Liver (tissue), 9 donors: ENCODE results near the gene PHETA1. TPM values are rescaled to one million over a fixed set of nuclear protein-coding genes. Genes with fewer than 3 reads are reported as not detected.

Experiments used
- DNase-seq: peaks from one replicate; pipeline ENCODE4 v3.0.0-alpha.2; 2017; ENCODE audit warnings: low spot score
- H3K27ac ChIP-seq, 2 donors: one replicate each; pipeline ENCODE4 v1.7.0; 2013; ENCODE audit warnings: inconsistent platforms in 2 of 2, low read length in 2 of 2, control low read depth in 1 of 2, low read depth in 1 of 2, mild to moderate bottlenecking in 1 of 2
- H3K27me3 ChIP-seq, 4 donors: one replicate each; pipeline versions ENCODE4 v1.6.1 to v1.7.0; 2013; ENCODE audit warnings: low read length in 3 of 4, inconsistent platforms in 1 of 4, mild to moderate bottlenecking in 1 of 4, moderate library complexity in 1 of 4; ENCODE audit not compliant: control insufficient read depth in 4 of 4, insufficient read depth in 4 of 4
- H3K36me3 ChIP-seq, 4 donors: one replicate each; pipeline versions ENCODE4 v1.6.1 to v1.7.0; 2013; ENCODE audit warnings: low read length in 3 of 4, mild to moderate bottlenecking in 3 of 4, low read depth in 1 of 4, moderate library complexity in 1 of 4; ENCODE audit not compliant: control insufficient read depth in 4 of 4, insufficient read depth in 3 of 4
- H3K4me1 ChIP-seq, 4 donors: one replicate each; pipeline versions ENCODE4 v1.6.1 to v1.7.0; 2013; ENCODE audit warnings: low read length in 3 of 4, mild to moderate bottlenecking in 3 of 4, moderate library complexity in 1 of 4; ENCODE audit not compliant: control insufficient read depth in 4 of 4, insufficient read depth in 4 of 4
- H3K4me3 ChIP-seq, 3 donors: one replicate each; pipeline versions ENCODE4 v1.6.1 to v1.7.0; 2013; ENCODE audit warnings: low read length in 3 of 3, control low read depth in 1 of 3, low read depth in 1 of 3, mild to moderate bottlenecking in 1 of 3
- H3K9ac ChIP-seq, 2 donors: one replicate each; pipeline ENCODE4 v1.7.0; 2013; ENCODE audit warnings: low read length in 2 of 2, mild to moderate bottlenecking in 2 of 2, moderate library complexity in 2 of 2, control low read depth in 1 of 2, low read depth in 1 of 2
- H3K9me3 ChIP-seq, 4 donors: one replicate each; pipeline versions ENCODE4 v1.6.1 to v1.7.0; 2013; ENCODE audit warnings: low read length in 3 of 4; ENCODE audit not compliant: control insufficient read depth in 4 of 4
- EGR1 ChIP-seq, 2 donors: IDR thresholded peaks; 2 replicates each; pipeline ENCODE4 v1.6.1; 2016 to 2018; ENCODE audit warnings: antibody characterized with exemption in 2 of 2, low read depth in 2 of 2
- FOXA1 ChIP-seq: IDR thresholded peaks from 2 replicates; pipeline ENCODE4 v1.6.1; 2016; ENCODE audit warnings: antibody characterized with exemption
- FOXA2 ChIP-seq: IDR thresholded peaks from 2 replicates; pipeline ENCODE4 v1.6.1; 2016; ENCODE audit warnings: antibody characterized with exemption
- GABPA ChIP-seq, 2 donors: IDR thresholded peaks in 1 of 2; conservative IDR thresholded peaks in 1 of 2; 2 replicates each; pipeline ENCODE4 v1.6.1; 2016; ENCODE audit warnings: antibody characterized with exemption in 2 of 2, mild to moderate bottlenecking in 1 of 2, moderate library complexity in 1 of 2
- HNF4A ChIP-seq, 2 donors: conservative IDR thresholded peaks; 2 replicates each; pipeline ENCODE4 v1.6.1; 2016; ENCODE audit warnings: antibody characterized with exemption in 2 of 2, mild to moderate bottlenecking in 2 of 2
- HNF4G ChIP-seq: IDR thresholded peaks from 2 replicates; pipeline ENCODE4 v1.6.1; 2016; ENCODE audit warnings: antibody characterized with exemption
- JUND ChIP-seq, 2 donors: IDR thresholded peaks; 2 replicates each; pipeline ENCODE4 v1.6.1; 2016; ENCODE audit warnings: antibody characterized with exemption in 2 of 2
- NR2F2 ChIP-seq: IDR thresholded peaks from 2 replicates; pipeline ENCODE4 v1.6.1; 2016; ENCODE audit warnings: antibody characterized with exemption
- RAD21 ChIP-seq, 2 donors: IDR thresholded peaks; 2 replicates each; pipeline ENCODE4 v1.6.1; 2016; ENCODE audit warnings: antibody characterized with exemption in 2 of 2, mild to moderate bottlenecking in 2 of 2
- REST ChIP-seq: IDR thresholded peaks from 2 replicates; pipeline ENCODE4 v1.6.1; 2016; ENCODE audit warnings: antibody characterized with exemption, mild to moderate bottlenecking
- RXRA ChIP-seq, 2 donors: IDR thresholded peaks; 2 replicates each; pipeline ENCODE4 v1.6.1; 2017 to 2018; ENCODE audit warnings: antibody characterized with exemption in 2 of 2, mild to moderate bottlenecking in 1 of 2
- SP1 ChIP-seq: IDR thresholded peaks from 2 replicates; pipeline ENCODE4 v1.6.1; 2018; ENCODE audit warnings: antibody characterized with exemption, mild to moderate bottlenecking
- TAF1 ChIP-seq: conservative IDR thresholded peaks from 2 replicates; pipeline ENCODE4 v1.6.1; 2016; ENCODE audit warnings: antibody characterized with exemption, mild to moderate bottlenecking
- YY1 ChIP-seq: IDR thresholded peaks from 2 replicates; pipeline ENCODE4 v1.6.1; 2016; ENCODE audit warnings: antibody characterized with exemption, mild to moderate bottlenecking
- ZBTB33 ChIP-seq: IDR thresholded peaks from 2 replicates; pipeline ENCODE4 v1.6.1; 2016; ENCODE audit warnings: antibody characterized with exemption
- WGBS: extraction: QIAGEN DNeasy Blood & Tissue Kit; methylation state at CpG from one replicate; pipeline ENCODE4 v1.1.7; 2013; 5-methylcytosine and 5-hydroxymethylcytosine counted together
- polyA plus RNA-seq, 2 donors: library from polyadenylated mRNA; stranded (reverse) in 1 of 2; unstranded in 1 of 2; fragments of 200-250 nt in 1 of 2; fragments of >200 nt in 1 of 2; fragmentation: Nextera tagmentation in 1 of 2; extraction: Ambion mirVana in 1 of 2; gene quantifications; one replicate each; pipeline versions ENCODE4 v1.2.1 to v1.2.3, GENCODE V29; 2013 to 2015
- total RNA-seq, 2 donors: library from RNA; depleted of rRNA; stranded (reverse); fragments of >200 nt; gene quantifications; one replicate each; pipeline ENCODE4 v1.2.3, GENCODE V29; 2014
- TF ChIP-seq, protein P1 (sequence below): IDR thresholded peaks from 2 replicates; pipeline ENCODE4 v1.6.1; 2016; ENCODE audit warnings: antibody characterized with exemption
- TF ChIP-seq, protein P2 (sequence below): fragments of 150-350 bp; IDR thresholded peaks from 2 replicates; pipeline ENCODE4 v1.5.1; 2017; ENCODE audit warnings: improper control_type of control experiment, low read depth, low read length; ENCODE audit not compliant: missing input control
- TF ChIP-seq, protein P3 (sequence below): IDR thresholded peaks from 2 replicates; pipeline ENCODE4 v1.6.1; 2016; ENCODE audit warnings: antibody characterized with exemption
- donor health status: healthy.
- donor health status: healthy.
- donor health status: healthy.
- donor health status: healthy.
- donor health status: healthy.

PHETA1 gene
- total and polyA plus RNA-seq, 4 donors: 2.4 to 5.7 (median 3.9) TPM

DNA sequence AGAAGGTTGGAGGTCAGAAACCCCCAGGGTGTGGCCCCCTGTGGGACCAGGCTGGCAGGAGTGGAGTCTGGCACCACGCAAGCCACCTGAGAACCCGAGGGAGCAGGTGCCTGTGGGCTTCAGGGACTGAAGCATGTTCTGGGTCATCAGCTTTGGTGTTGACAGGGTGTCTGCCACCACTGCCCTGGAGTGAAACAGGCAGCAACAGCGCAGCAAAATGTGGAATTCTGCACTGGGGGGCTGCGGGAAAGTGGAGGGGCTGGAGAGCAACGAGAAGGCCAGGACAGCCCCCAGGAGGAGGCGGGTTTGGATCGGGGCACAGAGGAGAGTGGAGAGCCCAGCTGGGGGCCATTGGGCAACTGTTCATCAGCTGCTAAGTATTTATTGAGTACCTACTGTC is 15.9 kb downstream of the PHETA1 start:
- Histone ChIP-seq H3K36me3 (peaks cover 2 to 19% (median 11%) of the 10 kb centered on the region in 4 donors), H3K4me3 (no peak overlapping the region), H3K27me3 (no peaks in the 10 kb centered on the region), H3K4me1 (no peaks in the 10 kb centered on the region), H3K9me3 (peaks cover 2 to 4% (median 3%) of the 10 kb centered on the region in 4 donors), H3K9ac (no peak overlapping the region), H3K27ac (no peak overlapping the region)
- TF ChIP-seq NR2F2 (no peak), GABPA (IDR thresholded peaks at IDR 0.05 in 1 of 2, conservative IDR thresholded peaks at IDR 0.05 in 1 of 2) (no peak), RAD21 (IDR thresholded peaks at IDR 0.05) (no peak), HNF4G (no peak), FOXA1 (no peak), YY1 (no peak), FOXA2 (no peak), EGR1 (IDR thresholded peaks at IDR 0.05; ENCODE audit: low read depth in 2 of 2) (no peak), JUND (IDR thresholded peaks at IDR 0.05) (no peak), TAF1 (no peak), ZBTB33 (no peak), REST (no peak), RXRA (IDR thresholded peaks at IDR 0.05) (no peak), HNF4A (conservative IDR thresholded peaks at IDR 0.05) (no peak), SP1 (no peak)
- TF ChIP-seq, protein P1, sequence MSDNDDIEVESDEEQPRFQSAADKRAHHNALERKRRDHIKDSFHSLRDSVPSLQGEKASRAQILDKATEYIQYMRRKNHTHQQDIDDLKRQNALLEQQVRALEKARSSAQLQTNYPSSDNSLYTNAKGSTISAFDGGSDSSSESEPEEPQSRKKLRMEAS: no peak
- TF ChIP-seq, protein P2, sequence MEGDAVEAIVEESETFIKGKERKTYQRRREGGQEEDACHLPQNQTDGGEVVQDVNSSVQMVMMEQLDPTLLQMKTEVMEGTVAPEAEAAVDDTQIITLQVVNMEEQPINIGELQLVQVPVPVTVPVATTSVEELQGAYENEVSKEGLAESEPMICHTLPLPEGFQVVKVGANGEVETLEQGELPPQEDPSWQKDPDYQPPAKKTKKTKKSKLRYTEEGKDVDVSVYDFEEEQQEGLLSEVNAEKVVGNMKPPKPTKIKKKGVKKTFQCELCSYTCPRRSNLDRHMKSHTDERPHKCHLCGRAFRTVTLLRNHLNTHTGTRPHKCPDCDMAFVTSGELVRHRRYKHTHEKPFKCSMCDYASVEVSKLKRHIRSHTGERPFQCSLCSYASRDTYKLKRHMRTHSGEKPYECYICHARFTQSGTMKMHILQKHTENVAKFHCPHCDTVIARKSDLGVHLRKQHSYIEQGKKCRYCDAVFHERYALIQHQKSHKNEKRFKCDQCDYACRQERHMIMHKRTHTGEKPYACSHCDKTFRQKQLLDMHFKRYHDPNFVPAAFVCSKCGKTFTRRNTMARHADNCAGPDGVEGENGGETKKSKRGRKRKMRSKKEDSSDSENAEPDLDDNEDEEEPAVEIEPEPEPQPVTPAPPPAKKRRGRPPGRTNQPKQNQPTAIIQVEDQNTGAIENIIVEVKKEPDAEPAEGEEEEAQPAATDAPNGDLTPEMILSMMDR: no peak
- TF ChIP-seq, protein P3, sequence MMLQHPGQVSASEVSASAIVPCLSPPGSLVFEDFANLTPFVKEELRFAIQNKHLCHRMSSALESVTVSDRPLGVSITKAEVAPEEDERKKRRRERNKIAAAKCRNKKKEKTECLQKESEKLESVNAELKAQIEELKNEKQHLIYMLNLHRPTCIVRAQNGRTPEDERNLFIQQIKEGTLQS: no peak
- no peak for DNase-seq
- 92% methylated on average over 7 of the region's 7 CpGs for WGBS
